ENCODE measurements around the gene SNCAIP.

DNA sequence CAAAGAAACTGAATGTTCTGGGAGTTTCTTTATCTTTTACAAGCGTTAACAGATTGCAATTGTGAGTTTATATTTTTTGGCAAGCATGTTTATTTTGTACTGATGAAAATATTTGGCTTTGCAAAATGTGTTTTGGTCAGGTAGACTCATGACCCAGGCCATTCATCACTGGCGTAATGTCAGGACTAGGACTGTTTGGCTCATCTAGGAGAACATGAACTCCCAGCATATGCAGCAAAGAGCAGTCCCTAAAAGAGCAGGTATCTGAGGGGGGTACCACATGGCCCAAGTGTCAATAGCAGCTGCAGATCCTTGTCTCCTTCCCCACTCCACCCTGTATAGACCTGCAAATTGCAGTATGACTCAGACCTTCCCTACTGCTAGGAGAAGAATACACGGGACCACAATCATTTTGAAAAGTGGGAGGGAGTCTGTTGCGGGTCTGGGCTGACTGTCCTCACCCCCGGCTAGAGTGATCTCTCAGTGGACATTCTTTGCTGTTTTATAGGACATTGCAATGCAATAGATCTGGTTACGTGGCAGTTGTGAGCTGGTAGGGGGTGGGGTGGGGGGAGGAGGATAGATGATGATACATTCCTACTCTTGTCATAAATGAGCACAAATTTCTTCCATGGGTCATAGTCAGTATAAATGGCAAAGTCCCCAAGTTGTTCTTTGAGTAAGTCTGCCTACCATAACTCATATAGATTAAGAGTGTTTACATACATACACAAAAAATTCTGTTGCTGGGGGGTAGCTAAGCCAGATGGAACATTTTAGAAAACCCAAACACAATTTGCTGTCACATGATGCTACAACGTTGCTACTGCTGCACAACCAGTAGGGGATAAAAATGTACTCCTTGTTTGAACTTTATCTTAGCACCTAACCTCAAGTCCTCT is 20.8 kb upstream of the SNCAIP start:
- no peak for TF ChIP-seq POLR2A (IDR thresholded peaks at IDR 0.05)
- TF ChIP-seq, protein P1, sequence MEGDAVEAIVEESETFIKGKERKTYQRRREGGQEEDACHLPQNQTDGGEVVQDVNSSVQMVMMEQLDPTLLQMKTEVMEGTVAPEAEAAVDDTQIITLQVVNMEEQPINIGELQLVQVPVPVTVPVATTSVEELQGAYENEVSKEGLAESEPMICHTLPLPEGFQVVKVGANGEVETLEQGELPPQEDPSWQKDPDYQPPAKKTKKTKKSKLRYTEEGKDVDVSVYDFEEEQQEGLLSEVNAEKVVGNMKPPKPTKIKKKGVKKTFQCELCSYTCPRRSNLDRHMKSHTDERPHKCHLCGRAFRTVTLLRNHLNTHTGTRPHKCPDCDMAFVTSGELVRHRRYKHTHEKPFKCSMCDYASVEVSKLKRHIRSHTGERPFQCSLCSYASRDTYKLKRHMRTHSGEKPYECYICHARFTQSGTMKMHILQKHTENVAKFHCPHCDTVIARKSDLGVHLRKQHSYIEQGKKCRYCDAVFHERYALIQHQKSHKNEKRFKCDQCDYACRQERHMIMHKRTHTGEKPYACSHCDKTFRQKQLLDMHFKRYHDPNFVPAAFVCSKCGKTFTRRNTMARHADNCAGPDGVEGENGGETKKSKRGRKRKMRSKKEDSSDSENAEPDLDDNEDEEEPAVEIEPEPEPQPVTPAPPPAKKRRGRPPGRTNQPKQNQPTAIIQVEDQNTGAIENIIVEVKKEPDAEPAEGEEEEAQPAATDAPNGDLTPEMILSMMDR (IDR thresholded peaks at IDR 0.05) = no peak
